Ovary (tissue), 3 donors: ENCODE data around the gene ESYT2.

Experiments used
- EP300 ChIP-seq: sonication (generic); formaldehyde crosslinking; IDR thresholded peaks from one replicate; pipeline ENCODE4 v1.6.1; 2017; ENCODE audit warnings: antibody characterized with exemption
- POLR2A ChIP-seq: fragments of 450-650 bp; IDR thresholded peaks from one replicate; pipeline ENCODE4 v1.6.1; 2017; ENCODE audit warnings: antibody characterized with exemption, mild to moderate bottlenecking, moderate library complexity
- TF ChIP-seq, protein P1 (sequence below), 3 donors: fragments of 450-650 bp in 2 of 3; fragments of 200-600 bp in 1 of 3; IDR thresholded peaks; one replicate each; pipeline versions ENCODE4 v1.5.1 to v1.8.0; 2016 to 2022; ENCODE audit warnings: antibody characterized with exemption in 3 of 3, mild to moderate bottlenecking in 1 of 3
- donor health status: DM: no; HTN: no; CAD: no.

DNA sequence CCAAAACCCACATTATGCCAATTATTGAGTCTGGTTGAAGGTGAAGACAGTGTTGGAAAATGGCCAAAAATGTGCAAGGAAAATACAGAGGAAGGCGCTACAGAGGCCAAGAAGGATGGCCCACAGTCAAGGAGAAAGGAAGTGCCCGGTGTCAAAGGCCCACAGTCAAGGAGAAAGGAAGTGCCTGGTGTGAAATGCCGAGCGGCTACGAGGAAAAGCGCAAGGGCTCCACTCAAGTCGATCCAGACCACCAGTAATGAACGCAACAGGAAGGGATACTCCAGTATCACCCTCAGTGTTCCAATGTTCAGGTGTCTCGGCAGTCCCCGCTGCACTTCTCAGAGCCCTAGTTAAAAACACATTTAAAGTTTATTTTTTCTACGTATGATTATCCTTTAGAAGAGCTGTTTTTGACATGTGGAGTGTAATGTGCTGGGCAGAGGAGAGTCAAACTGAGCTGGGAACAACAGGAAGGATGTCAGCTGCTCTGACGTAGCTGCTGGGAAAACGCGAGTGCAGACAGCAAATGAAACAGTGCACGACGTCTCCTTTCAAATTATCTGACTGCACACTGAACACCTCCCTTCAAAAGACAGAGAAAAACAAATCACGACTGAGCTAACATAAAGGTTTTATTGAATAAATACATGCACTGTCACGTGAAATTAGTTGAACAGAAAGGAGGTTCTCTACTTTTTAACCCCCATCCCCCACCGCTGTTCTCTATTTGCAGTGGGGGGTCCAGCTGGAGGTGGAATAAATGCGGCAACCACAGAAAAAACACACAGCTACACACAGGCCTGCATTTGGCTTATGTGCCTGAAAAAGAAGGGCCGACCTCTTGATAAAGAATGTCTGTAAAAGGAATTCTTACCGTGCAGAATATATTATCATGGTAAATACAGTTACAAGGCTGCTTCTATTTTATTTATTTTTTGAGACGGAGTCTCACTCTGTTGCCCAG is 98.6 kb downstream of the ESYT2 start:
- TF ChIP-seq, protein P1, sequence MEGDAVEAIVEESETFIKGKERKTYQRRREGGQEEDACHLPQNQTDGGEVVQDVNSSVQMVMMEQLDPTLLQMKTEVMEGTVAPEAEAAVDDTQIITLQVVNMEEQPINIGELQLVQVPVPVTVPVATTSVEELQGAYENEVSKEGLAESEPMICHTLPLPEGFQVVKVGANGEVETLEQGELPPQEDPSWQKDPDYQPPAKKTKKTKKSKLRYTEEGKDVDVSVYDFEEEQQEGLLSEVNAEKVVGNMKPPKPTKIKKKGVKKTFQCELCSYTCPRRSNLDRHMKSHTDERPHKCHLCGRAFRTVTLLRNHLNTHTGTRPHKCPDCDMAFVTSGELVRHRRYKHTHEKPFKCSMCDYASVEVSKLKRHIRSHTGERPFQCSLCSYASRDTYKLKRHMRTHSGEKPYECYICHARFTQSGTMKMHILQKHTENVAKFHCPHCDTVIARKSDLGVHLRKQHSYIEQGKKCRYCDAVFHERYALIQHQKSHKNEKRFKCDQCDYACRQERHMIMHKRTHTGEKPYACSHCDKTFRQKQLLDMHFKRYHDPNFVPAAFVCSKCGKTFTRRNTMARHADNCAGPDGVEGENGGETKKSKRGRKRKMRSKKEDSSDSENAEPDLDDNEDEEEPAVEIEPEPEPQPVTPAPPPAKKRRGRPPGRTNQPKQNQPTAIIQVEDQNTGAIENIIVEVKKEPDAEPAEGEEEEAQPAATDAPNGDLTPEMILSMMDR (IDR thresholded peaks at IDR 0.05): no peak
- no peak for TF ChIP-seq POLR2A
- TF ChIP-seq EP300: no peak
